K562 (cell line): ENCODE results near the gene SLC12A4. TPM values are rescaled to one million over a fixed set of nuclear protein-coding genes. Genes with fewer than 3 reads are reported as not detected.
A peak's percentile ranks its signal among the peaks of the same experiment; 100 is the strongest.

ENCODE experiments used
- ATF7 ChIP-seq: fragments of 450-650 bp; IDR thresholded peaks from 2 replicates; pipeline ENCODE4 v1.7.1; 2014; ENCODE audit warnings: mild to moderate bottlenecking, moderate library complexity
- CBFA2T3 ChIP-seq: fragments of 450-650 bp; IDR thresholded peaks from 2 replicates; pipeline ENCODE4 v1.6.1; 2017
- CHCHD3 ChIP-seq: fragments of 250-450 bp; sonication (Bioruptor Pico); IDR thresholded peaks from 2 replicates; pipeline ENCODE4 v2.1.2; 2022; ENCODE audit warnings: mild to moderate bottlenecking
- ESRRA ChIP-seq: fragments of 450-650 bp; IDR thresholded peaks from 2 replicates; pipeline ENCODE4 v1.6.1; 2014; ENCODE audit warnings: low read depth, mild to moderate bottlenecking, moderate library complexity, borderline replicate concordance
- KAT2B ChIP-seq: IDR thresholded peaks from one replicate; pipeline ENCODE4 v1.6.1; 2012; ENCODE audit warnings: low read depth, mild to moderate bottlenecking, control low read depth, inconsistent platforms, low read length, moderate library complexity
- KDM1A ChIP-seq, 2 experiments: fragments of 450-650 bp; IDR thresholded peaks; 2 replicates each; pipeline ENCODE4 v1.6.1; 2016; ENCODE audit warnings: mild to moderate bottlenecking in 2 of 2
- MAZ ChIP-seq, 2 experiments: fragments of 450-650 bp in 1 of 2; sonication (generic) in 1 of 2; formaldehyde crosslinking; IDR thresholded peaks in 1 of 2; conservative IDR thresholded peaks in 1 of 2; 2 replicates each; pipeline versions ENCODE4 v1.4.0 to v1.5.0; 2020; ENCODE audit warnings: mild to moderate bottlenecking in 1 of 2, missing genetic modification reagents in 1 of 2
- MCM2 ChIP-seq: fragments of 450-650 bp; IDR thresholded peaks from 2 replicates; pipeline ENCODE4 v1.6.1; 2017; ENCODE audit warnings: low read depth, mild to moderate bottlenecking
- NONO ChIP-seq, 2 experiments: fragments of 200-400 bp in 1 of 2; fragments of 450-650 bp in 1 of 2; formaldehyde crosslinking in 1 of 2; IDR thresholded peaks; 2 replicates each; pipeline ENCODE4 v1.6.1; 2017; ENCODE audit warnings: low read depth in 2 of 2, mild to moderate bottlenecking in 2 of 2, moderate library complexity in 2 of 2, low read length in 1 of 2
- POLR2G ChIP-seq: fragments of 200-400 bp; formaldehyde crosslinking; IDR thresholded peaks from 2 replicates; pipeline ENCODE4 v1.6.1; 2017; ENCODE audit warnings: low read depth, mild to moderate bottlenecking, antibody characterized with exemption, low read length, moderate library complexity
- POLR3G ChIP-seq: IDR thresholded peaks from 2 replicates; pipeline ENCODE4 v1.6.1; 2011; ENCODE audit not compliant: insufficient read length, insufficient replicate concordance; ENCODE audit errors: extremely low read depth
- PTBP1 ChIP-seq: fragments of 200-400 bp; formaldehyde crosslinking; IDR thresholded peaks from 2 replicates; pipeline ENCODE4 v1.6.1; 2017; ENCODE audit warnings: low read depth, low read length
- STAT5B ChIP-seq: fragments of 250-450 bp; sonication (Bioruptor Pico); IDR thresholded peaks from 2 replicates; pipeline ENCODE4 v1.8.0; 2021; ENCODE audit warnings: mild to moderate bottlenecking, inconsistent platforms
- TAL1 ChIP-seq: fragments of 450-650 bp; IDR thresholded peaks from 2 replicates; pipeline ENCODE4 v1.6.1; 2016; ENCODE audit warnings: mild to moderate bottlenecking
- ZEB2 ChIP-seq: fragments of 450-650 bp; IDR thresholded peaks from 2 replicates; pipeline ENCODE4 v1.6.1; 2016
- ZFP36 ChIP-seq: fragments of 150-350 bp; IDR thresholded peaks from 2 replicates; pipeline ENCODE4 v1.6.1; 2018; ENCODE audit warnings: low read length, low read depth; ENCODE audit not compliant: partially characterized antibody
- ZNF175 ChIP-seq: fragments of 200-800 bp; sonication (Bioruptor generic); IDR thresholded peaks from 2 replicates; pipeline ENCODE4 v1.6.1; 2016; ENCODE audit warnings: low read depth, mild to moderate bottlenecking, missing genetic modification characterization, missing compliant biosample characterization
- ZNF655 ChIP-seq: fragments of 250-450 bp; sonication (Bioruptor Pico); IDR thresholded peaks from 2 replicates; pipeline ENCODE4 v1.5.0; 2021
- ZSCAN32 ChIP-seq: fragments of 450-650 bp; formaldehyde crosslinking; IDR thresholded peaks from 2 replicates; pipeline ENCODE4 v1.4.0; 2020; ENCODE audit warnings: mild to moderate bottlenecking, moderate library complexity
- polyA plus RNA-seq, 8 experiments: library from polyadenylated mRNA; depleted of rRNA in 4 of 8; stranded (reverse) in 5 of 8; unstranded in 3 of 8; fragments of >200 nt; fragmentation: Nextera tagmentation in 2 of 8; fragmentation: Illumina TruSeq in 1 of 8; extraction: Ambion mirVana in 2 of 8; extraction: Trizol in 1 of 8; gene quantifications; 2 replicates each; pipeline versions ENCODE4 v1.2.1 to v1.2.3, GENCODE V29; 2011 to 2014; ENCODE audit warnings: inconsistent platforms in 1 of 8, missing spikeins in 1 of 8
- total RNA-seq, 7 experiments: library from RNA; depleted of rRNA in 6 of 7; stranded (reverse); fragments of >200 nt in 6 of 7; fragmentation: Illumina TruSeq in 2 of 7; extraction: Trizol in 2 of 7; gene quantifications; 2 replicates each; pipeline versions ENCODE4 v1.2.1 to v1.2.3, GENCODE V29; 2011 to 2021; ENCODE audit warnings: low replicate concordance in 1 of 7
- TF ChIP-seq, protein P1 (sequence below), 2 experiments: fragments of 250-450 bp in 1 of 2; fragments of 450-650 bp in 1 of 2; sonication (Bioruptor Pico) in 1 of 2; IDR thresholded peaks; 2 replicates each; pipeline versions ENCODE4 v1.6.1 to v1.8.0; 2016 to 2021; ENCODE audit warnings: mild to moderate bottlenecking in 2 of 2, moderate library complexity in 2 of 2, missing compliant biosample characterization in 1 of 2, missing genetic modification characterization in 1 of 2
- TF ChIP-seq, protein P2 (sequence below), 2 experiments: fragments of 450-650 bp; conservative IDR thresholded peaks; 2 replicates each; pipeline ENCODE4 v1.6.1; 2017; ENCODE audit warnings: mild to moderate bottlenecking in 2 of 2, moderate library complexity in 2 of 2
- TF ChIP-seq, protein P3 (sequence below): fragments of 250-450 bp; sonication (Bioruptor Pico); IDR thresholded peaks from 2 replicates; pipeline ENCODE4 v1.8.0; 2022; ENCODE audit warnings: inconsistent platforms

SLC12A4 gene
- total and polyA plus RNA-seq, 9 of the 15 experiments (the other 6 are each of a cell fraction or from before 2014, with no cell fraction given), result 0.75 to 43.5 (median 15.0) TPM

GRCh38 chr16:67968400-67969253 lies at the start of gene SLC12A4 (continued):
- TF ChIP-seq POLR2G (peak; percentile 77), KAT2B (no peak), PTBP1 (peak; percentile 97), POLR3G (no peak), MAZ (CRISPR knock-in tag; conservative IDR thresholded peaks at IDR 0.05 in 1 of 2, IDR thresholded peaks at IDR 0.05 in 1 of 2) (peak; percentile 93 to 98), STAT5B (no peak), ZSCAN32 (CRISPR knock-in tag) (no peak), KDM1A (IDR thresholded peaks at IDR 0.05) (peak; percentile 90 to 94), ZNF175 (CRISPR knock-in tag) (0 out of 2 replicates have a peak, but pooled peaks have one; percentile 8), ZEB2 (no peak), ATF7 (peak; percentile 87), MCM2 (no peak), ZFP36 (peak; percentile 99), TAL1 (no peak), CHCHD3 (CRISPR knock-in tag) (no peak), NONO (IDR thresholded peaks at IDR 0.05; ENCODE audit: low read depth in 2 of 2, low read length in 1 of 2) (peak in 1 of 2 experiments; percentile 41; a peak in 1 of 4 replicates), ESRRA (peak; percentile 71; the same call in 1 of the 2 replicates), CBFA2T3 (no peak), ZNF655 (CRISPR knock-in tag) (no peak)
- TF ChIP-seq, protein P1, sequence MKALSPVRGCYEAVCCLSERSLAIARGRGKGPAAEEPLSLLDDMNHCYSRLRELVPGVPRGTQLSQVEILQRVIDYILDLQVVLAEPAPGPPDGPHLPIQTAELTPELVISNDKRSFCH (CRISPR knock-in tag; IDR thresholded peaks at IDR 0.05), result no peak
- TF ChIP-seq, protein P1 (tag; IDR thresholded peaks at IDR 0.05), result peak; percentile 87
- TF ChIP-seq, protein P2, sequence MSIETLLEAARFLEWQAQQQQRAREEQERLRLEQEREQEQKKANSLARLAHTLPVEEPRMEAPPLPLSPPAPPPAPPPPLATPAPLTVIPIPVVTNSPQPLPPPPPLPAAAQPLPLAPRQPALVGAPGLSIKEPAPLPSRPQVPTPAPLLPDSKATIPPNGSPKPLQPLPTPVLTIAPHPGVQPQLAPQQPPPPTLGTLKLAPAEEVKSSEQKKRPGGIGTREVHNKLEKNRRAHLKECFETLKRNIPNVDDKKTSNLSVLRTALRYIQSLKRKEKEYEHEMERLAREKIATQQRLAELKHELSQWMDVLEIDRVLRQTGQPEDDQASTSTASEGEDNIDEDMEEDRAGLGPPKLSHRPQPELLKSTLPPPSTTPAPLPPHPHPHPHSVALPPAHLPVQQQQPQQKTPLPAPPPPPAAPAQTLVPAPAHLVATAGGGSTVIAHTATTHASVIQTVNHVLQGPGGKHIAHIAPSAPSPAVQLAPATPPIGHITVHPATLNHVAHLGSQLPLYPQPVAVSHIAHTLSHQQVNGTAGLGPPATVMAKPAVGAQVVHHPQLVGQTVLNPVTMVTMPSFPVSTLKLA (conservative IDR thresholded peaks at IDR 0.05), result peak in 1 of 2 experiments; percentile 35; a peak in 2 of 4 replicates
- TF ChIP-seq, protein P3, sequence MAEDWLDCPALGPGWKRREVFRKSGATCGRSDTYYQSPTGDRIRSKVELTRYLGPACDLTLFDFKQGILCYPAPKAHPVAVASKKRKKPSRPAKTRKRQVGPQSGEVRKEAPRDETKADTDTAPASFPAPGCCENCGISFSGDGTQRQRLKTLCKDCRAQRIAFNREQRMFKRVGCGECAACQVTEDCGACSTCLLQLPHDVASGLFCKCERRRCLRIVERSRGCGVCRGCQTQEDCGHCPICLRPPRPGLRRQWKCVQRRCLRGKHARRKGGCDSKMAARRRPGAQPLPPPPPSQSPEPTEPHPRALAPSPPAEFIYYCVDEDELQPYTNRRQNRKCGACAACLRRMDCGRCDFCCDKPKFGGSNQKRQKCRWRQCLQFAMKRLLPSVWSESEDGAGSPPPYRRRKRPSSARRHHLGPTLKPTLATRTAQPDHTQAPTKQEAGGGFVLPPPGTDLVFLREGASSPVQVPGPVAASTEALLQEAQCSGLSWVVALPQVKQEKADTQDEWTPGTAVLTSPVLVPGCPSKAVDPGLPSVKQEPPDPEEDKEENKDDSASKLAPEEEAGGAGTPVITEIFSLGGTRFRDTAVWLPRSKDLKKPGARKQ (CRISPR knock-in tag), result no peak
